Large intestine (tissue), 3 donors: Measurements from ENCODE around the gene EPHB2. TPM values are rescaled to one million over a fixed set of nuclear protein-coding genes. Genes with fewer than 3 reads are reported as not detected.
A peak's percentile ranks its signal among the peaks of the same experiment; 100 is the strongest.
"Not testable (repeated sequence)": the region's sequence is repeated elsewhere in the genome, so short reads cannot be mapped to it uniquely, and the experiment has no call there.

Source experiments
- DNase-seq, 2 donors: peaks; one replicate each; pipeline versions ENCODE4 v3.0.0 to v3.0.0-alpha.2; 2013
- H3K27ac ChIP-seq: one replicate; pipeline ENCODE4 v1.5.1; 2013; ENCODE audit warnings: low read length
- H3K27me3 ChIP-seq: 2 replicates; pipeline ENCODE4 v1.6.1; 2013; ENCODE audit warnings: low read length; ENCODE audit not compliant: control insufficient read depth, insufficient read depth
- H3K36me3 ChIP-seq: 2 replicates; pipeline ENCODE4 v1.6.1; 2013; ENCODE audit warnings: low read length; ENCODE audit not compliant: control insufficient read depth, insufficient read depth
- H3K4me1 ChIP-seq: one replicate; pipeline ENCODE4 v1.6.1; 2013; ENCODE audit warnings: low read length; ENCODE audit not compliant: control insufficient read depth, insufficient read depth
- H3K4me3 ChIP-seq: one replicate; pipeline ENCODE4 v1.5.1; 2013; ENCODE audit warnings: low read length
- H3K9me3 ChIP-seq: one replicate; pipeline ENCODE4 v1.6.1; 2013; ENCODE audit warnings: mild to moderate bottlenecking, low read depth, low read length, moderate library complexity; ENCODE audit not compliant: control insufficient read depth
- WGBS: methylation state at CpG from one replicate; pipeline ENCODE4 v1.1.5; 2013; ENCODE audit warnings: low lambda C conversion rate; ENCODE audit not compliant: insufficient coverage; 5-methylcytosine and 5-hydroxymethylcytosine counted together
- polyA plus RNA-seq: library from polyadenylated mRNA; unstranded; fragments of 120-200 nt; gene quantifications from one replicate; pipeline ENCODE4 v1.2.1, GENCODE V29; 2013

The EPHB2 gene
- polyA plus RNA-seq, 1 donor, result 37.6 TPM

DNA sequence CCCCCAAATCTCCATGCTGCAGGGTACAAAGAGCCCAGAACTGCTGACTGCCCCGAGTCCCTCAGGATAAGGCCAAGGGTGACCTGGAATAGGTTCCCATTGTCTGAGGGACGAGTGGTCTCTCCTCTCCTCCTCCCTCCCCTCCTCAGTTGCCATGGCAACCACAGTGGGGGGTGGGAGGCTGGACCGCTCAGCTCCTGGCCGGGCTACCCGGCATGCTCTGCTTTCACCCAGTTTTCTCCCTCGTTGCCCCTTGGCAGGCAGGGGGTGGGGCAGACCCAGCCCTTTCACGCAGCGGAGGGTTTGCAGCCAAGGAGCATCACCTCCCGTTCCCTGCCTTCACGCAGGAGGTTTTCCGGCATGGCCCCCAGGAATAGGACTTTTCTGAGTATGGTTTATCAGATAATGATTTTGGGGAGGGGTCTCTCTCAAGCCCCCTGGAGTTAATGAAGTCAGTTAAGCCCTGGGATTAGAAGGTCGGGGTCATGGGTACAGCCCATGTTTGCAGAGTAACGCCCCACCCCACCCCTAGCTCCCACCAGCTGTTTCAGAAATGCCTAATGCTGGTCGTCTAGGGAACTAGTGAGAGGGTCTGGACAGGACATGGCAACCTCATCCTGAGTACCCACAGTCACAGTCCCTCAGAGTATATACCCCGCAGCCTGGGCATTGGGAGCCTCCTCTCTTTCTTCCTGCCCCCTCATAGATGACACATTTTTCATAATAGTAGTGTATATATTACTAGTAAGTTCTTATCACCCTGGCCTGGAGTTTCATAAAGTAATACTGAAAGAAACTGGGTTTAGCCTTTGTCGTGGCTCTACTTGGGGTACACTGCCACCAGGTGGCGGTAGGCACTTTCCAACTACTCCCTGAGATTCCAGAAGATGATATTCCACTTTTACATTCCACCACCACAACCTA lies 36.9 kb upstream of the EPHB2 start:
- H3K9me3 ChIP-seq, result no peaks in the 10 kb centered on the region
- H3K4me1 ChIP-seq, result peaks cover 19% of the 10 kb centered on the region
- peak; percentile 51 to 67 for DNase-seq
- no peak overlapping the region for H3K27ac ChIP-seq
- H3K4me3 ChIP-seq, result no peak overlapping the region
- no peaks in the 10 kb centered on the region for H3K36me3 ChIP-seq
- no CpG with 5 or more reads among the region's 17 CpGs for WGBS
- peaks cover 2% of the 10 kb centered on the region for H3K27me3 ChIP-seq

DNA sequence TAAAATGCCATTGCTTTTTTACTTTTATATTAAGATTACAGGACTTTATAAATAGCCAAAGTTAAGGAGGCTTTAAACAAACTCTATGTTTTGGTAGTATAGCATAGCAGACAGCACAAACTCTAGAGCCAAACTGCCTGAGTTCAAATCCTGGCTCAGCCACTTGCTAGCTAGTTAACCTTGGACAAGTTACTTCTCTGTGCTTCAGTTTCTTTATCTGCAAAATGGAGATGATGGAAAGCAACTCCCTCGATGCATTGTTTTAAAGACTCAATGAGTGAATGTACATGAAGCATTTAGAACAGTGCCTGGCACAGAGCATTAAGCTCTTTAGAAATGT lies 36.3 kb upstream of the EPHB2 start:
- no peaks in the 10 kb centered on the region for H3K9me3 ChIP-seq
- H3K27ac ChIP-seq, result no peak overlapping the region
- DNase-seq, result no peak
- H3K4me1 ChIP-seq, result peaks cover 19% of the 10 kb centered on the region
- peaks cover 2% of the 10 kb centered on the region for H3K27me3 ChIP-seq
- no peak overlapping the region for H3K4me3 ChIP-seq
- no peaks in the 10 kb centered on the region for H3K36me3 ChIP-seq
- 17% methylated on average over 1 of the region's 1 CpG for WGBS

DNA sequence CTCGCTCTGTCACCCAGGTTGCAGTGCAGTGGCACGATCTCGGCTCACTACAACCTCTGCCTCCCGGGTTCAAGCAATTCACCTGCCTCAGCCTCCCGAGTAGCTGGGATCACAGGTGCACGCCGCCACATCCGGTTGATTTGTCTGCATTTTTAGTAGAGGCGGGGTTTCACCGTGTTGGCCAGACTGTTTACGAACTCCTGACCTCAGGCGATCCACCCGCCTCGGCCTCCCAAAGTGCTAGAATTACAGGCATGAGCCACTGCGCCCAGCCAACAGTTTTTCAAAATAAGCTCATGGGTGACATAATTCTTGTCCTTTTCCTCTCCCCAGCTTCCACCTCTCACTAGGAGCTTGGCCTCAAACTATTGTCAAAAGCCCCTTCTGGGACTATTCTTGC lies 34.5 kb upstream of the EPHB2 start:
- not testable (repeated sequence) for H3K4me3 ChIP-seq, DNase-seq, H3K36me3 ChIP-seq, H3K9me3 ChIP-seq, H3K27me3 ChIP-seq
- WGBS, result 80% methylated on average over 1 of the region's 15 CpGs
- Histone ChIP-seq H3K4me1 (peaks cover 28% of the 10 kb centered on the region), H3K27ac (peak overlapping the region; percentile 58)

DNA sequence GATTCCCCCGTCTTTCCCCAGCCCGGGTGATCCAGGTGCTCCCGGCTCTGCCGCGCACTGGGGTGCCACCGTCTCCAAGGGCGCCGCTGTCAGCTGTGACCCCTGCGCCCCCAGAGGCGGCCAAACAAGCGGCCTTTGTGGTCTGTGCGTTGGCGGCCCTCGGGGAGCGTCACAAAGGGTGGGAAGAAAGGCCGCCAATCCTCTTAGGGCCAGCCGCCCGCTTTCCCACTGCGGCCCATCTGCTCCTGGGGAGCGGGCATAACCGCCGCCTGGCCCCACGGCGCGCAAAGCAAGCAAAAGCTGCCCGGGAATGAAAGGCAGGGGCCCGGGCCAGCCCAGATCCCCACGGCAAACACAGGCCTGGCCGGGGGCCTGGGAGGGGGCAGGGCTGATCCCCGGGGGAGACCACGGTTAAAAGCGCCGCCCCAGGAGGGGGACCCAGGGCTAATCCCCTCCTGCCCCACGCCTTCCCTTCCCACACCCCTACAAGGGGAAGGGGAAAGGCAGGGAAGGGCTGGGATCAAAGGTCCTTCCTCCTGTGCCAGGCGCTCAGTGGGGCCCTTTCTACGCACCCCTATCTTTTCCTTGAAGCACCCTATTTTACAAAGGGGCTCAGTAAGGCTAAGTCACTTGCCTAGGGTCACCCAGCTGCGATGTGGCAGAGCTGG lies 33.6 kb upstream of the EPHB2 start:
- no CpG with 5 or more reads among the region's 37 CpGs for WGBS
- Histone ChIP-seq H3K36me3 (no peaks in the 10 kb centered on the region), H3K27ac (peak overlapping the region; percentile 58), H3K27me3 (peaks cover 2% of the 10 kb centered on the region), H3K4me1 (peaks cover 28% of the 10 kb centered on the region), H3K9me3 (no peaks in the 10 kb centered on the region), H3K4me3 (peak overlapping the region; percentile 23)
- DNase-seq, result peak; percentile 53 to 83

DNA sequence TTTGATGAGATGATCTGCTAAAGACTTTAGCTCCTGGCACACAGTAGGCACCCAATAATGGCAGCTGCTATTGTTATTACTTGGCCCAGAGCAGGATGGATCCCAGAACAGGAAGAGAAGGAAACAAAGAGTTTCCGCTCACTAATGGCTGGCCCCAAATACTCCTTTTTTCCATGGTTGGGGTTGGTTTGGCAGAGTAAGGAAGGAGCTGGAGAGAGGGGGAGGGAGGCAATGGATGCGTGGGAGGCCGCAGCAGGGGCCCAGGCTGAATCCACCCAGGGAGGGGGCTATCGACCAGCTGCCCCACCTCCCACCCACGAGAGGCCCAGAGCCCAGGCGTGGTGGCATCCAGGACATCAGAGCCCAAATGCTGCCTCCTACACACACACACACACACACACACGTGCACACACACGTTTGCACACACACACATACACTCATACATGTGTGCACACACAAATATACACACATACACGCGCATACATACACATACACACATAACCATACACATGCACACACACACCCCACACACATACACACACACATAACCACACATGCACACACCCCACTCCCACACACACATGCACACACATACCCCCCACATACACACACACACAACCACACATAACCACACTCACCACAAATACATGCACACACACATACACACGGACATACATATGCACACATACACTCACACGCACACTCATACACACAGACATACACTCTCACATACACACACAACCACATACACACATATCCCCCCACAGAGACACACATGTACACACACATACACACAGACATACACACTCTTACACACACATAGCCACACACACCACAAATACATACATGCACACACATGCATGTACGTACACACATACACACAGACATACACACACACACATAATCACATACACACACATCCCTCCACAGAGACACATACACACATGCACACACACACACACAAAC lies 32.4 kb upstream of the EPHB2 start:
- 100% methylated on average over 1 of the region's 13 CpGs for WGBS
- no peak overlapping the region for H3K4me3 ChIP-seq
- peaks cover 28% of the 10 kb centered on the region for H3K4me1 ChIP-seq
- no peaks in the 10 kb centered on the region for H3K9me3 ChIP-seq
- peak overlapping the region; percentile 58 for H3K27ac ChIP-seq
- H3K36me3 ChIP-seq, result no peaks in the 10 kb centered on the region
- no peak for DNase-seq
- no peaks in the 10 kb centered on the region for H3K27me3 ChIP-seq

DNA sequence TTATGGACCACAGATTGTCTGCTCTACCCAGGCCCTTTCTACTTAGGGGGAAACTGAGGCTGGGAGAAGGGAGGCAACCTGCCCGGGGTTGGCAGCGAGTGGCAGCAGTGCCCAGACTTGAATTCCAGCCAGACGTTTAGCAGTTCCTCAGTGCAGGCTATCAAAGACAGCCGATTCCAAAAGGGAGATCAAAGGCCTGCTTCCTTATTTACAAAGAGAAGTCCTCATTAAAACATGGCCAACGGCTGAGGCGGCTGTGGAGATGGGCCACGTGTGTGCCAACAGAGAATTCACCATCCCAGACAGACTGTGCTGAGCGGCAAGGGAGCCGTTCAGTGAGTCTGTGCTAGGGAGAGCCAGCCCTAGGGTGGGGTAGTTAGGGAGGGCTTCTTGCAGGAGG lies 29.9 kb upstream of the EPHB2 start:
- H3K9me3 ChIP-seq, result no peaks in the 10 kb centered on the region
- no peak overlapping the region for H3K4me3 ChIP-seq
- WGBS, result no CpG with 5 or more reads among the region's 9 CpGs
- peak in 1 of 2 donors; percentile 63 for DNase-seq
- H3K36me3 ChIP-seq, result no peaks in the 10 kb centered on the region
- peaks cover 28% of the 10 kb centered on the region for H3K4me1 ChIP-seq
- no peaks in the 10 kb centered on the region for H3K27me3 ChIP-seq
- H3K27ac ChIP-seq, result no peak overlapping the region

DNA sequence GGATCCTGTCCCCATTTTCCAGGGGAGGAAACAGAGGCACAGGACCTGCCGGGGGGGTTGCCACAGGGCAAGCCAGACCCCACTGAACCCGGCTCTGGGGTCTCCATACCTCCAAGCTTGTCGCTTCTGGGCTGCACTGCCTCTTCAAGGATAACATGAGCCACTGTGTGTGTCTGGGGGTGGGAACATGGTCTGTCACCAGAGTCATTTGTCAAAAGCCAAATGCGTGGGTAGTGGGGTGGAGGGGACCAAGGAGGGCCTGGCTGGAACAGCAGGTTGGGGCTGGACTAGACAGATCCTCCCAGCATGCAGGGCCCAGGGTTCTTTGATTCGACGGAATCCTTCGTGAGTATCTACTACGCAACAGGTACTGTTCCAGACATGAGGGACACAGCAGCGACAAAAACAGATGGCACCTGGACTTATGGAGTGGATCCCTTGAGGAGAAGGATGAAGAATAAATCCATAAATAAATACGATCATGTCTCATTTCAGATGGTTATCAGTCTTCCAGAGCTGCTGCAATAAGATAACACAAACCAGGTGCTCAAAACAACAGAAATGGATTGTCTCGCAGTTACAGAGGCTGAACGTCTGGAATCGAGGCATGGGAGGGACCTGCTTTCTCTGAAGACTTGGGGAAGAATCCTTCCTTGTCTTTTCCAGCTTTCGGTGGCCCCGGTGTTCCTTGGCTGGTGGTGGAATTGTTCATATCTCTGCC lies 28.9 kb upstream of the EPHB2 start:
- 40% methylated on average over 2 of the region's 15 CpGs for WGBS
- DNase-seq, result no peak
- peaks cover 24% of the 10 kb centered on the region for H3K4me1 ChIP-seq
- H3K27me3 ChIP-seq, result no peaks in the 10 kb centered on the region
- no peak overlapping the region for H3K4me3 ChIP-seq
- H3K27ac ChIP-seq, result no peak overlapping the region
- H3K36me3 ChIP-seq, result no peaks in the 10 kb centered on the region
- no peaks in the 10 kb centered on the region for H3K9me3 ChIP-seq

DNA sequence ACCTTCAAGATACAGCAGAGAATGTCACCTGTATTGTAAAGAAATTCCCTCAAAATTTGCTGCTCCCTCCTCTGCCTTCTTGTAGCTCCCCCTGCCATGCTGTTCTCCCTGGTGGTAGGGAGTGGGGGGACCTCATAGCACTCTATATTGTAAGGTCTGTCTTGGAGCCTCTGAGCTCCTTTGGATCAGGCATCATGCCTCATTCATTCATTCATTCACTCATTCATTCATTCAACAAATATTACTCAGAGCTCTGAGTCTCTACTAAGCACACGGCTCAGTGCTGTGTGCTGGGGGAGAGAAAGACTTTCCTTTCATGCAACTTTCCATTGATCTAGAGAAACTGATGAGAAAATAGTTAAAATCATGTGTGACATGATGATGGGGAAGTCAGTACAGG lies 27.1 kb upstream of the EPHB2 start:
- Histone ChIP-seq H3K9me3 (no peaks in the 10 kb centered on the region), H3K27me3 (no peaks in the 10 kb centered on the region), H3K4me3 (no peak overlapping the region), H3K27ac (no peak overlapping the region), H3K36me3 (no peaks in the 10 kb centered on the region), H3K4me1 (peaks cover 9% of the 10 kb centered on the region)
- no peak for DNase-seq
- no CpG with 5 or more reads among the region's 1 CpG for WGBS

DNA sequence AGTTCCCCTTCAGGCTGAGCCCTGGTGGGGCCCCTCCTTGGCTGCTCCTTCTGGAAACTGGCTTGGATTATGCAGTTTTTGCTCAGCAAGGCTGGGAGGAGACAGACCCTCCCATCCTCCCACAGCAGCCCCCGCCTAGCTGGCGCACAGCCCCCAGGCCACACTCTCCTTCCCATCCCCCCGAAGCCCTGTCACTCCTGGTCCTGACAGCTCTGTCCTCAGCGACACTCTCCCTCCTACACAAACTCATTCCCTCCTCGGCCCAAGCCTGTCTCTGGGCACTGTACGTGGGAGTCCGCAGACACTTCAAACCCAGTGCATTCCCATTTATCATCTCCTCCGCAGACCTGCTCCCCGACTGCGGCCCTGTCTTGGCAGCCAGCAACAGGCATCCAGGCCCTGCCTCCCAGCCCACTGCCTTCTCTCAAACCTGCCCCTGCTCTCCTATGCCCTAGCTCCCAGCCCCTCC lies 25.0 kb upstream of the EPHB2 start:
- H3K4me1 ChIP-seq, result peaks cover 5% of the 10 kb centered on the region
- no peak overlapping the region for H3K27ac ChIP-seq
- H3K9me3 ChIP-seq, result no peaks in the 10 kb centered on the region
- DNase-seq, result no peak
- no peaks in the 10 kb centered on the region for H3K36me3 ChIP-seq
- H3K27me3 ChIP-seq, result no peaks in the 10 kb centered on the region
- H3K4me3 ChIP-seq, result no peak overlapping the region
- WGBS, result no CpG with 5 or more reads among the region's 10 CpGs
